SK-N-SH treated with all-trans-retinoic acid at 6 μM for 48 hours (cell line): Measurements from ENCODE around the gene LILRA1.

ENCODE experiments used
- ISL1 ChIP-seq: fragments of 250-450 bp; sonication (Bioruptor Pico); IDR thresholded peaks from 2 replicates; pipeline ENCODE4 v2.1.2; 2022; ENCODE audit warnings: mild to moderate bottlenecking, moderate library complexity
- RARB ChIP-seq: fragments of 250-450 bp; sonication (Bioruptor Pico); IDR thresholded peaks from 2 replicates; pipeline ENCODE4 v1.8.0; 2021; ENCODE audit warnings: mild to moderate bottlenecking, moderate library complexity
- SNAI2 ChIP-seq: fragments of 250-450 bp; sonication (Bioruptor Pico); IDR thresholded peaks from 2 replicates; pipeline ENCODE4 v1.5.0; 2020; ENCODE audit warnings: mild to moderate bottlenecking, moderate library complexity
- TCF4 ChIP-seq: fragments of 250-450 bp; sonication (Bioruptor Pico); IDR thresholded peaks from 2 replicates; pipeline ENCODE4 v1.8.0; 2021; ENCODE audit warnings: mild to moderate bottlenecking, moderate library complexity, borderline replicate concordance

DNA sequence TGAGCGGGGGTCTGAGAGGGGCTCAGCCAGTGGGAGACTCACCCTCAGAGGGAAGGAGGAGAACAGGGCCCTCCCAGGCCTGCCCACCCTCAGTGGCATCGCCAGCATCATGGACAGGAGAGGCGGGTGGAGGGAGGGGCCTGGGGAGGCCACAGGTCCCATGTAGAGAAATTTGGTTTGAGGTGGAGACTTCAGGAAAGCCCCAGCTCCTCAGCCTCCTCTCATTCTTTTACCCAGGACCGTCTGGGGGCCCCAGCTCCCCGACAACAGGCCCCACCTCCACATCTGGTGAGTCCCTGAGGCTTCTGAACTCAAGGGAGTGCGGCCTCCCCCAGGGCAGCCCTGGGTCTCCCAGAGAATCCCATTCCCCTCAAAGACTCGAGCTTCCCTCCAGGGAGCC, 40.0 kb downstream of the LILRA1 start:
- TF ChIP-seq SNAI2 (CRISPR knock-in tag) (no peak), TCF4 (CRISPR knock-in tag) (no peak), ISL1 (CRISPR knock-in tag) (no peak), RARB (no peak)
